ENCODE data around the gene TAS1R1.

Gene TAS1R1

GRCh38 chr1:6554907-6555778 is at the start of gene TAS1R1:
TAS1R1 (plus strand) TSS chr1:6555307; CDS start chr1:6555374, 67 bp downstream.
- Mint-ChIP-seq H3K27ac (no peak within 1 kb of the TSS), H3K9me3 (no peaks in the 10 kb centered on the region), H3K27me3 (ENCODE audit: low read depth) (no peaks in the 10 kb centered on the region), H3K4me1 (ENCODE audit: low read depth) (peaks cover 14% of the 10 kb centered on the region), H3K36me3 (ENCODE audit: low read depth) (peaks cover 1% of the 10 kb centered on the region), H3K4me3 (peak within 1 kb of the TSS; percentile 63)

- no peaks in the 10 kb centered on the region for H3K27me3 Mint-ChIP-seq (ENCODE audit: low read depth)
- H3K9me3 Mint-ChIP-seq: no peaks in the 10 kb centered on the region
- H3K36me3 Mint-ChIP-seq (ENCODE audit: low read depth): no peaks in the 10 kb centered on the region
- no peak overlapping the region for H3K4me3 Mint-ChIP-seq
- H3K4me1 Mint-ChIP-seq (ENCODE audit: low read depth): no peaks in the 10 kb centered on the region
- no peak overlapping the region for H3K27ac Mint-ChIP-seq
Measured at GRCh38 chr1:6505367-6506209, 49.5 kb upstream of the TAS1R1 start.

GRCh38 chr1:6506210-6507036 is 48.7 kb upstream of the TAS1R1 start:
- Mint-ChIP-seq H3K27me3 (ENCODE audit: low read depth) (no peaks in the 10 kb centered on the region), H3K9me3 (no peaks in the 10 kb centered on the region), H3K4me1 (ENCODE audit: low read depth) (no peaks in the 10 kb centered on the region), H3K27ac (no peak overlapping the region), H3K4me3 (no peak overlapping the region), H3K36me3 (ENCODE audit: low read depth) (no peaks in the 10 kb centered on the region)

- H3K27me3 Mint-ChIP-seq (ENCODE audit: low read depth): no peaks in the 10 kb centered on the region
- no peaks in the 10 kb centered on the region for H3K4me1 Mint-ChIP-seq (ENCODE audit: low read depth)
- H3K4me3 Mint-ChIP-seq: no peak overlapping the region
- H3K9me3 Mint-ChIP-seq: no peaks in the 10 kb centered on the region
- no peaks in the 10 kb centered on the region for H3K36me3 Mint-ChIP-seq (ENCODE audit: low read depth)
- no peak overlapping the region for H3K27ac Mint-ChIP-seq
Measured at GRCh38 chr1:6507037-6507428, 48.1 kb upstream of the TAS1R1 start.

- Mint-ChIP-seq H3K9me3 (no peaks in the 10 kb centered on the region), H3K27ac (no peak overlapping the region), H3K36me3 (ENCODE audit: low read depth) (no peaks in the 10 kb centered on the region), H3K27me3 (ENCODE audit: low read depth) (no peaks in the 10 kb centered on the region), H3K4me1 (ENCODE audit: low read depth) (no peaks in the 10 kb centered on the region), H3K4me3 (no peak overlapping the region)
Measured at GRCh38 chr1:6507461-6507911, 47.6 kb upstream of the TAS1R1 start.

- Mint-ChIP-seq H3K27ac (no peak overlapping the region), H3K36me3 (ENCODE audit: low read depth) (no peaks in the 10 kb centered on the region), H3K4me3 (no peak overlapping the region), H3K9me3 (no peaks in the 10 kb centered on the region), H3K4me1 (ENCODE audit: low read depth) (no peaks in the 10 kb centered on the region), H3K27me3 (ENCODE audit: low read depth) (no peaks in the 10 kb centered on the region)
Measured at GRCh38 chr1:6508154-6508815, 46.8 kb upstream of the TAS1R1 start.

GRCh38 chr1:6508816-6509189 is 46.3 kb upstream of the TAS1R1 start:
- Mint-ChIP-seq H3K36me3 (ENCODE audit: low read depth) (no peaks in the 10 kb centered on the region), H3K27ac (no peak overlapping the region)

GRCh38 chr1:6509220-6509918 is 45.7 kb upstream of the TAS1R1 start:
- Mint-ChIP-seq H3K9me3 (no peaks in the 10 kb centered on the region), H3K27me3 (ENCODE audit: low read depth) (no peaks in the 10 kb centered on the region), H3K4me3 (no peak overlapping the region), H3K4me1 (ENCODE audit: low read depth) (no peaks in the 10 kb centered on the region), H3K27ac (no peak overlapping the region), H3K36me3 (ENCODE audit: low read depth) (no peaks in the 10 kb centered on the region)

More at GRCh38 chr1:6508816-6509189, 46.3 kb upstream of the TAS1R1 start:
- Mint-ChIP-seq H3K9me3 (no peaks in the 10 kb centered on the region), H3K4me3 (no peak overlapping the region), H3K27me3 (ENCODE audit: low read depth) (no peaks in the 10 kb centered on the region), H3K4me1 (ENCODE audit: low read depth) (no peaks in the 10 kb centered on the region)

GRCh38 chr1:6509919-6510291 is 45.2 kb upstream of the TAS1R1 start:
- Mint-ChIP-seq H3K9me3 (no peaks in the 10 kb centered on the region), H3K4me1 (ENCODE audit: low read depth) (no peaks in the 10 kb centered on the region), H3K4me3 (no peak overlapping the region), H3K36me3 (ENCODE audit: low read depth) (no peaks in the 10 kb centered on the region), H3K27me3 (ENCODE audit: low read depth) (no peaks in the 10 kb centered on the region), H3K27ac (no peak overlapping the region)

GRCh38 chr1:6510493-6510892 is 44.6 kb upstream of the TAS1R1 start:
- no peak overlapping the region for H3K27ac Mint-ChIP-seq

GRCh38 chr1:6511056-6511455 is 44.1 kb upstream of the TAS1R1 start:
- Mint-ChIP-seq H3K36me3 (ENCODE audit: low read depth) (no peaks in the 10 kb centered on the region), H3K27ac (no peak overlapping the region), H3K4me1 (ENCODE audit: low read depth) (no peaks in the 10 kb centered on the region), H3K9me3 (no peaks in the 10 kb centered on the region), H3K4me3 (no peak overlapping the region), H3K27me3 (ENCODE audit: low read depth) (no peaks in the 10 kb centered on the region)

More at GRCh38 chr1:6510493-6510892, 44.6 kb upstream of the TAS1R1 start:
- no peaks in the 10 kb centered on the region for H3K36me3 Mint-ChIP-seq (ENCODE audit: low read depth)
- no peaks in the 10 kb centered on the region for H3K4me1 Mint-ChIP-seq (ENCODE audit: low read depth)
- H3K9me3 Mint-ChIP-seq: no peaks in the 10 kb centered on the region
- H3K4me3 Mint-ChIP-seq: no peak overlapping the region
- no peaks in the 10 kb centered on the region for H3K27me3 Mint-ChIP-seq (ENCODE audit: low read depth)

- Mint-ChIP-seq H3K9me3 (no peaks in the 10 kb centered on the region), H3K36me3 (ENCODE audit: low read depth) (no peaks in the 10 kb centered on the region), H3K4me1 (ENCODE audit: low read depth) (no peaks in the 10 kb centered on the region), H3K27me3 (ENCODE audit: low read depth) (no peaks in the 10 kb centered on the region), H3K27ac (no peak overlapping the region), H3K4me3 (no peak overlapping the region)
Measured at GRCh38 chr1:6511561-6512244, 43.4 kb upstream of the TAS1R1 start.

Measured in T-helper 1 cell treated with Interleukin-12 subunit alpha and Interleukin-12 subunit beta and Interleukin-4 antibody, amounts not matched to agents 30 μg/mL and 1 μg/mL, for 36 hours (primary cell).